Gastroesophageal sphincter (tissue), 3 donors: ENCODE data around the gene DARS2.

Source experiments
- POLR2A ChIP-seq, 2 donors: fragments of 450-650 bp; IDR thresholded peaks; one replicate each; pipeline ENCODE4 v1.6.1; 2017; ENCODE audit warnings: antibody characterized with exemption in 2 of 2, mild to moderate bottlenecking in 2 of 2, moderate library complexity in 1 of 2
- POLR2AphosphoS5 ChIP-seq: sonication (generic); formaldehyde crosslinking; IDR thresholded peaks from one replicate; pipeline ENCODE4 v1.6.1; 2017; ENCODE audit warnings: antibody characterized with exemption
- TF ChIP-seq, protein P1 (sequence below), 4 experiments: fragments of 200-600 bp in 2 of 4; fragments of 450-650 bp in 2 of 4; sonication (generic) in 1 of 4; IDR thresholded peaks; one replicate each; pipeline ENCODE4 v1.5.1; 2017 to 2019; ENCODE audit warnings: antibody characterized with exemption in 4 of 4, mild to moderate bottlenecking in 2 of 4, moderate library complexity in 2 of 4

DNA sequence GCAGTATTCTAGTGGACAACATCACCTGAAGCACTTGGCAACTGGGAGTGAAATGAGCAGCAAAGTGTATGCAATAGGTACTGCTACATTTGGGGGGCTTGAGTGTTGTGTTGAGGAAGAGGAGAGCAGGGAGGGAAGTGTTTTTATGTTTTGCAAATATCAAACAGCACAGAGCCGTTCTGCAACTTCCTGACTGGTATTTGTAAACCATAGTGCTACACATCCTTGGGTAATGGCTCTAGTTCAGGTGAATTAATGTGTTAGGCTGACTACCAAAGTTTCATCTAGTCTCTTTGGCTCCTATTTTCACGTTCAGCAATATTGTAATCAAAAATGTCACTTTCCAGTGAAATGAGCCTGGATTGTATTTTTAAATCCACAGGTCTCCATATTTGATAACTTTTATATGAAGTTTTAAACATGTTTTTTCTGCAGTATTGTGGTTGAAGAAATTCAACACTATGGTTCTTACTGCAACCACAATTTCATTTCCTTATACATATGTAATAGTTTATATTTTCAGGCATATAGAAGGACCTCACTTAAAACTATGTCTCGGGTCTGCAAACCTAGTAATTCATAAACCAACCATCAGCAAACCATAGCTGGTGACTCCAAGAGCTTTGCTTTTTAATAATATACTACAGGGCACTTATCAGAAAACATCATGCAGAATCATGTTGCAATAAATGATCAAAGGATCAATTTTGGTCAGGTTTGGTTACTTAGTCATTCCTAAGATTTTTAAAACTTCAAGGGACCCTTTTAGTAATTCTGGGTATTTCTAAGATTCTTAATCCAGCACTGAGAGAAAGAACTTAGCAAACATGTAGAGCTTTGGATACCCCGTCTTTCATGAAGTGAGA lies 62.5 kb downstream of the DARS2 start:
- TF ChIP-seq, protein P1, sequence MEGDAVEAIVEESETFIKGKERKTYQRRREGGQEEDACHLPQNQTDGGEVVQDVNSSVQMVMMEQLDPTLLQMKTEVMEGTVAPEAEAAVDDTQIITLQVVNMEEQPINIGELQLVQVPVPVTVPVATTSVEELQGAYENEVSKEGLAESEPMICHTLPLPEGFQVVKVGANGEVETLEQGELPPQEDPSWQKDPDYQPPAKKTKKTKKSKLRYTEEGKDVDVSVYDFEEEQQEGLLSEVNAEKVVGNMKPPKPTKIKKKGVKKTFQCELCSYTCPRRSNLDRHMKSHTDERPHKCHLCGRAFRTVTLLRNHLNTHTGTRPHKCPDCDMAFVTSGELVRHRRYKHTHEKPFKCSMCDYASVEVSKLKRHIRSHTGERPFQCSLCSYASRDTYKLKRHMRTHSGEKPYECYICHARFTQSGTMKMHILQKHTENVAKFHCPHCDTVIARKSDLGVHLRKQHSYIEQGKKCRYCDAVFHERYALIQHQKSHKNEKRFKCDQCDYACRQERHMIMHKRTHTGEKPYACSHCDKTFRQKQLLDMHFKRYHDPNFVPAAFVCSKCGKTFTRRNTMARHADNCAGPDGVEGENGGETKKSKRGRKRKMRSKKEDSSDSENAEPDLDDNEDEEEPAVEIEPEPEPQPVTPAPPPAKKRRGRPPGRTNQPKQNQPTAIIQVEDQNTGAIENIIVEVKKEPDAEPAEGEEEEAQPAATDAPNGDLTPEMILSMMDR (IDR thresholded peaks at IDR 0.05), result no peak
- TF ChIP-seq POLR2A (IDR thresholded peaks at IDR 0.05) (no peak), POLR2AphosphoS5 (no peak)
